ENCODE measurements around the gene C11orf52. TPM values are rescaled to one million over a fixed set of nuclear protein-coding genes. Genes with fewer than 3 reads are reported as not detected.

The C11orf52 gene
- total RNA-seq, 4 donors from 2014 or later: 4.1 to 15.7 (median 10.4) TPM

- no peaks in the 10 kb centered on the region for H3K27me3 ChIP-seq
- H3K9me3 ChIP-seq: no peaks in the 10 kb centered on the region
- peak overlapping the region; percentile 63 to 89 (median 71) for H3K27ac ChIP-seq
- H3K4me1 ChIP-seq: peaks cover 0 to 8% (median 0%) of the 10 kb centered on the region in 4 donors
- no peaks in the 10 kb centered on the region for H3K36me3 ChIP-seq
- DNase-seq: no peak
- peak overlapping the region in 3 of 4 donors; percentile 22 to 54 (median 37) for H3K4me3 ChIP-seq
- TF ChIP-seq POLR2A (IDR thresholded peaks at IDR 0.05) (no peak), CTCF (IDR thresholded peaks at IDR 0.05) (no peak)
Measured at GRCh38 chr11:111913997-111914396, 4.7 kb upstream of the C11orf52 start.

GRCh38 chr11:111916768-111917167 lies 1.9 kb upstream of the C11orf52 start:
- Histone ChIP-seq H3K27me3 (no peaks in the 10 kb centered on the region), H3K4me3 (no peak overlapping the region), H3K36me3 (no peaks in the 10 kb centered on the region), H3K27ac (no peak overlapping the region), H3K4me1 (peaks cover 0 to 8% (median 0%) of the 10 kb centered on the region in 4 donors), H3K9me3 (no peaks in the 10 kb centered on the region)
- no peak for DNase-seq
- TF ChIP-seq CTCF (IDR thresholded peaks at IDR 0.05) (no peak), POLR2A (IDR thresholded peaks at IDR 0.05) (no peak)

DNA sequence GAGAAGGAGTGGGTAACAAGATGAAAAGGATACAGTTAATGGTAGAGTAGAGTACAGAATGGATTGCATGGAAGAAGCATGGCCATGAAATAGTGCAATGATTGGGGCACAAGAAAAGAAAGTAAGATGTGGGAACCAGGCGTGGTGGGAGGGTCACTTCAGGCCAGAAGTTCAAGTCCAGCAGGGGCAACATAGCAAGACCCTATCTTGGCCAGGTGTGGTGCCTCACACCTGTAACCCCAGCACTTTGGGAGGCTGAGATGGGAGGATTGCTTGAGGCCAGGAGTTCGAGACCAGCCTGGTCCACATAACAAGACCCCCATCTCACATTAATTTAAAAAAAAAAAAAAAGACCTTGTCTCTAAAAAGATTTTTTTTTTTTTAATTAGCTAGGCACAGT lies 1.4 kb upstream of the C11orf52 start:
- Histone ChIP-seq H3K4me1 (peaks cover 0 to 8% (median 0%) of the 10 kb centered on the region in 4 donors), H3K9me3 (no peaks in the 10 kb centered on the region), H3K27me3 (no peaks in the 10 kb centered on the region), H3K27ac (no peak overlapping the region), H3K4me3 (no peak overlapping the region), H3K36me3 (no peaks in the 10 kb centered on the region)
- TF ChIP-seq POLR2A (IDR thresholded peaks at IDR 0.05) (no peak), CTCF (IDR thresholded peaks at IDR 0.05) (no peak)
- no peak for DNase-seq

- no peak overlapping the region for H3K4me3 ChIP-seq
- H3K9me3 ChIP-seq: no peaks in the 10 kb centered on the region
- TF ChIP-seq CTCF (IDR thresholded peaks at IDR 0.05): no peak
- TF ChIP-seq POLR2A (IDR thresholded peaks at IDR 0.05): no peak
- peak overlapping the region in 3 of 4 donors; percentile 62 to 88 (median 84) for H3K27ac ChIP-seq
- DNase-seq: no peak
- peaks cover 0 to 8% (median 0%) of the 10 kb centered on the region in 4 donors for H3K4me1 ChIP-seq
- no peaks in the 10 kb centered on the region for H3K27me3 ChIP-seq
- H3K36me3 ChIP-seq: no peaks in the 10 kb centered on the region
Measured at GRCh38 chr11:111917788-111918187, 925 bp upstream of the C11orf52 start.

GRCh38 chr11:111920908-111921307 lies 2.2 kb downstream of the C11orf52 start:
- Histone ChIP-seq H3K27ac (no peak overlapping the region), H3K27me3 (no peaks in the 10 kb centered on the region), H3K9me3 (no peaks in the 10 kb centered on the region), H3K36me3 (no peaks in the 10 kb centered on the region), H3K4me1 (peaks cover 0 to 8% (median 0%) of the 10 kb centered on the region in 4 donors), H3K4me3 (no peak overlapping the region)
- DNase-seq: no peak
- TF ChIP-seq CTCF (IDR thresholded peaks at IDR 0.05) (no peak), POLR2A (IDR thresholded peaks at IDR 0.05) (no peak)

Measured in Peyer's patch (tissue), 4 donors.